Lower lobe of right lung (tissue), 2 donors: ENCODE results near the gene DQX1. TPM values are rescaled to one million over a fixed set of nuclear protein-coding genes. Genes with fewer than 3 reads are reported as not detected.
A peak's percentile ranks its signal among the peaks of the same experiment; 100 is the strongest.

ENCODE experiments used
- ATAC-seq, 2 donors: fragments of 200-7000 bp; cut with Tn5 transposase; one replicate each; pipeline ENCODE4 v1.9.1; 2020 to 2022; ENCODE audit warnings: mild to moderate bottlenecking in 2 of 2, moderate library complexity in 2 of 2
- DNase-seq: peaks from one replicate; pipeline ENCODE4 v3.0.0-alpha.2; 2020
- H3K27ac ChIP-seq: fragments of 200-600 bp; one replicate; pipeline ENCODE4 v1.8.0; 2022
- H3K27me3 ChIP-seq: fragments of 200-600 bp; one replicate; pipeline ENCODE4 v1.8.0; 2022; ENCODE audit warnings: low read depth
- H3K36me3 ChIP-seq: fragments of 200-600 bp; one replicate; pipeline ENCODE4 v1.8.0; 2022; ENCODE audit warnings: mild to moderate bottlenecking
- H3K4me1 ChIP-seq: fragments of 200-600 bp; one replicate; pipeline ENCODE4 v1.8.0; 2022
- H3K4me3 ChIP-seq: fragments of 200-600 bp; one replicate; pipeline ENCODE4 v1.8.0; 2022; ENCODE audit warnings: mild to moderate bottlenecking
- H3K9me3 ChIP-seq: fragments of 200-600 bp; one replicate; pipeline ENCODE4 v1.8.0; 2022
- intact Hi-C: fragments of 100-400 bp; cut with DNase I; formaldehyde crosslinking; loops from one replicate; pipeline ENCODE4 v1.11.0; 2022
- total RNA-seq: library from RNA; stranded (reverse); fragmentation: NEBNext Ultra II Directional; extraction: Animal tissue kit (Norgen Biotek cat#: 25700); gene quantifications from one replicate; pipeline ENCODE4 v1.2.1, GENCODE V29; 2021
- TF ChIP-seq, protein P1 (sequence below): fragments of 200-600 bp; IDR thresholded peaks from one replicate; pipeline ENCODE4 v1.8.0; 2022; ENCODE audit warnings: antibody characterized with exemption, mild to moderate bottlenecking
- donor health status: DM: no; HTN: yes; CAD: no; lungs with severe emphysema.

The DQX1 gene
- total RNA-seq, 1 donor from 2014 or later, result 0.44 TPM

DNA sequence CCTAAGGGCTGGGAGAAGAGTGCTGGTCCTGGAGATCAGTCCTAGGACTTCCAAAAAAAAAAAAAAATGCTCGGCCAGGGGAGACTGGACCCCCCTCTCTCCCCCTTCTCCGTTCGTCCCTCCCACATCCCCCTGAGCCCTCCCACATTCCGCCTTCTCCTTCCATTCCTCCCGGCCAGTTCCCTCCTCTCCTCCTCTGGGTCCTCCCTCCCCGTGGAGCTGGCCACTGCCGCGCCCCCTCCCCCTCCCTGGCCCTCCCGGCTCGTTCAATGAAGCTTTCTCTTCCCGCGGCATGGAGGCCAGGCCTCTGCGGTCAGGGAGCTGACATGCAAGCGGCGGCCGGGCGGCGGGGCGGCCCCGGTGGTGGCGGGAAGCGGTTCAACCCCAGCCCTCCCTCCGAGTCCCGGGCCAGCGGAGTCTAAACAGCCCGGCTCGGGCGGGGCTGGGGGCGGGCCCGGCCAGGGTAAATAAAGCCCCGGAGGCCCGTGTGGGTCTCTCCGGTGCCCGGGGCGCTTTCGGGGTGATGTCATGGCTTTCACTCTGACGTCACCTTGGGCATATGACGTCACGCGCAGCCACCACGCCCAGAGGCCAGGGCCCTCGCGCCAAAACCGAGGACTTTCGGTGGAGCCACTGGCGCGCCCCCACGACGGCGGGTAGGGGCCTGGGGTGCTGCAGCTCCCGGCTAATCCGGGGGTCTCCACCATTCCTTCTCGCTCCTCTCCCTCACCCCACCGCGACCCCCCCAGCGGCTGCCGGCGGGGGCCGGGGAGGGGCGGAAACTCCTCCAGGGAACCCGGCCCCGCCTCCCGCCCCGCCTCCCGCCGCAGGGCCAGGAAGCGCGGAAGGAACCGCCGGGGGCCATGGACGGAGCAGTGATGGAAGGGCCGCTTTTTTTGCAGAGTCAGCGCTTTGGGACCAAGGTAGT lies 28.1 kb upstream of the DQX1 start, which contains the start of the genes DOK1 and LOXL3:
DOK1 (plus strand) TSS at position 829 of the 928 bp plus-strand sequence; CDS start at position 864, 35 bp downstream.
LOXL3 (minus strand) TSS at position 51 of the 928 bp plus-strand sequence. CDS start 1,308 bp downstream, outside the sequence.
- ATAC-seq (peak; percentile 92 to 95), DNase-seq (peak; percentile 93)
- TF ChIP-seq, protein P1, sequence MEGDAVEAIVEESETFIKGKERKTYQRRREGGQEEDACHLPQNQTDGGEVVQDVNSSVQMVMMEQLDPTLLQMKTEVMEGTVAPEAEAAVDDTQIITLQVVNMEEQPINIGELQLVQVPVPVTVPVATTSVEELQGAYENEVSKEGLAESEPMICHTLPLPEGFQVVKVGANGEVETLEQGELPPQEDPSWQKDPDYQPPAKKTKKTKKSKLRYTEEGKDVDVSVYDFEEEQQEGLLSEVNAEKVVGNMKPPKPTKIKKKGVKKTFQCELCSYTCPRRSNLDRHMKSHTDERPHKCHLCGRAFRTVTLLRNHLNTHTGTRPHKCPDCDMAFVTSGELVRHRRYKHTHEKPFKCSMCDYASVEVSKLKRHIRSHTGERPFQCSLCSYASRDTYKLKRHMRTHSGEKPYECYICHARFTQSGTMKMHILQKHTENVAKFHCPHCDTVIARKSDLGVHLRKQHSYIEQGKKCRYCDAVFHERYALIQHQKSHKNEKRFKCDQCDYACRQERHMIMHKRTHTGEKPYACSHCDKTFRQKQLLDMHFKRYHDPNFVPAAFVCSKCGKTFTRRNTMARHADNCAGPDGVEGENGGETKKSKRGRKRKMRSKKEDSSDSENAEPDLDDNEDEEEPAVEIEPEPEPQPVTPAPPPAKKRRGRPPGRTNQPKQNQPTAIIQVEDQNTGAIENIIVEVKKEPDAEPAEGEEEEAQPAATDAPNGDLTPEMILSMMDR, result no peak
- Histone ChIP-seq H3K4me3 (peak within 1 kb of the TSS; percentile 95), H3K27ac (peak within 1 kb of the TSS; percentile 90), H3K9me3 (no peaks in the 10 kb centered on the region), H3K36me3 (peaks cover 12% of the 10 kb centered on the region), H3K4me1 (peaks cover 28% of the 10 kb centered on the region), H3K27me3 (no peaks in the 10 kb centered on the region)
- intact Hi-C loops, result no loop called here

DNA sequence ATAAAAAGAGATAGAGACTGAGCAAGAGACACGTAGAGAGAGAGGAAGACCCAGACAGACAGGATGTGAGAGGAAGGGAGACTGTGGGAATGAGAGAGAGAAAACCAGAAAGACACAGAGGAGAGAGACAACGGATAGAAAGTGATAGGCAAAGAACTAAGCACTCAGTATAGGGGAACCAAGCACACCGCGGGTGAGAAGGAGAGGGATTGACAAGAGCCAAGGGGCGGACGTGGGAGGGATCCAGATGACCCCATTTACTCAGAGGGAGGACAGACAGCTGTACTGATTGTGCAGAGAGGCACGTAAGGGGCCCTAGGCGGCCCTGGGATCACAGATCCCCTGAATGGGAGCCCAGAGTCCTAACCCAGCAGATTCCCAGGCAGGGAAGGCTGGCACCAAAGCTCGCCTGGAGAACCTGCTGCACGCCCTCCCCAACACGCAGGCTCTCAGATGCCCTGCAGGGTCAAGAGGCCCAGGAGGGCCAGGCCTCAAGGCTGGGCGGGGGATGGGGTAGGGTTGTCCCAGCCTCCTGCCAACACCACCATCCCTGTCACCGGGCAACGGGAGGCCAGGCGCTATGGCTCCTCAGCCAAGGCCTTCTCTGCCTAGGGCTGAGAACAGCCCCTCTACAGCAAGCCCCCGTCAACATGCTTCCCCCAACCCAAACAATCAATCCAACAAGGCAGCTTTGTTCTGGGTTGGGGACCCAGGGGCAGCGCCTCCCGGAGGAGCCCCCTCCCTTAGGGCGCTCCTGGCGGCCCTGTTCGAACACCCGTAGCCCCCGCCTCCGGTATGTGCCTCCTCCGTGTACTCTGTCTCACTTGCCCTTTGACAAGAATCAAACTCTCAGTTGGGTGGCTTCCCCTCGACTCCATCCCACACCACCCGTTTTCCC lies 27.1 kb upstream of the DQX1 start:
- DNase-seq, result no peak

DNA sequence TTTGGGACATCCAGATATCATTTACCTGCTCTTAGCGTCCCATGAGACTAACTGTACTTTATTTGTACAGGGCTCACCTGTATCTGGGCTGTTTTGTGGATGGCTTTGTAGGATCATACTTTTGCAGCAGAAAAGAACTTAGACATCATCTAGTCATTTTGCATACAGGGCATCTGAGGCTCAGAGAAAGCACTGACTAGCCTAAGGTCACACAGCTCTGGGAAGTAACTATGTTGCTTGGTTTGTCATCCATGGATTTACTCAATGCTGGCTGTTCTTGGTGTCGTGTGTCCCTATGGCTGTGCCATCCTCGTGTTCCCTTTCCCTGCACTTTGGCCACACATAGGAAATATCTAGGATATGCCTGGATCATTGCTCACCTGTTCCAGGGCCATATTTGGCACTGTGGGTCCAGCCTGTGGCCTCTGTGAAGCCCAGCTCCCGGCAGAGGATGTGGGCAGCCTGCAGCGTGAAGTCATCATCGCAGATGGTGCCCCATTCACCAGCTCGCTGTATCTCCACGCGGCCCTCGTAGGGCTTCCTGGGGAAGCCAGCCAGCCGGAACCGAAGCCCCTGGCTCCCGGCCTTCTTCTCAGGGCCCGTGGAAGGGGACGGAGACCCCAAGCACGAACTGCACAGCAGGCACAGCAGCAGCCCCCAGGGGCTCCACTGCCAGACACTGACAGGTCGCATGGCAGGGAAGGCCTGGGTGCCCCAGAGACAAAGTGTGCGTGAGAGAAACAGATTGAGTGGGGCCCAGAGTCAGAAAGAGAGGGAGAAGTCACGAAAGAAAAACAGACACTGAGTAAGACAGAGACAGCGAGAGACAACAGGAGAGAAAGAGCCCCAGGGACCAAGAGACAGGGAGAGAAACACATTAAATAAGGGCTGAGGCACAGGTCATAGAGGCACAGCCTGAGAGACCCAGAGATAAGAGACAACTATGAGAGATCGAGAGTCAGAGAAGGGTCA lies 26.2 kb upstream of the DQX1 start:
- H3K27ac ChIP-seq, result no peak overlapping the region
- H3K27me3 ChIP-seq, result no peaks in the 10 kb centered on the region
- no peaks in the 10 kb centered on the region for H3K9me3 ChIP-seq
- TF ChIP-seq, protein P1, result no peak
- no peak for ATAC-seq
- no peak overlapping the region for H3K4me3 ChIP-seq
- H3K36me3 ChIP-seq, result peaks cover 12% of the 10 kb centered on the region
- no peak for DNase-seq
- intact Hi-C loops, result no loop called here
- H3K4me1 ChIP-seq, result peaks cover 35% of the 10 kb centered on the region

More for the DNA sequence above, 27.1 kb upstream of the DQX1 start:
- Histone ChIP-seq H3K4me1 (peaks cover 35% of the 10 kb centered on the region), H3K9me3 (no peaks in the 10 kb centered on the region), H3K4me3 (peak overlapping the region; percentile 95), H3K27ac (peak overlapping the region; percentile 90), H3K27me3 (no peaks in the 10 kb centered on the region), H3K36me3 (peaks cover 12% of the 10 kb centered on the region)
- intact Hi-C loops, result no loop called here
- TF ChIP-seq, protein P1, result no peak
- ATAC-seq, result no peak

DNA sequence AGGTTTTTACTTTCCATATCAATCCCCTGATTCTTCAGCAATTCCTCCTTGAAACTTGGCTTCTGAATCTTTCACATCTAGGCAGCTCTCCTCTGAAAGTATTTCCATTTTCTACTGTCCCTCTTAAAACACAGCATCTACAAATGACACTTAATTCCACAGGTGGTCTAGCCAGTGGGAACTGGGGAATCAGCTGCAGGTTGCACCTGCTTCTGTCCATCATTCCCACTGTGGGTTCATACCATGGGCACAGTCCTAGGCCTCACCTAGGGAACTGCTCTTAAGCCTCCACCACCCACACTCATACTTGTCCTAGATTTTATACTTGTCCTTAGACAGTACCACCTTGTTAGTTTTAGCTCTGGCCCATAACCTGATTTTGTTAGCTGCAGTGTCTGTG lies 25.5 kb upstream of the DQX1 start:
- no peaks in the 10 kb centered on the region for H3K27me3 ChIP-seq
- H3K36me3 ChIP-seq, result peaks cover 7% of the 10 kb centered on the region
- DNase-seq, result no peak
- intact Hi-C loops, result no loop called here
- H3K9me3 ChIP-seq, result no peaks in the 10 kb centered on the region
- peaks cover 35% of the 10 kb centered on the region for H3K4me1 ChIP-seq
- TF ChIP-seq, protein P1, result no peak
- no peak for ATAC-seq
- no peak overlapping the region for H3K4me3 ChIP-seq
- no peak overlapping the region for H3K27ac ChIP-seq
